Measurements from ENCODE around the gene OLFM1. TPM values are rescaled to one million over a fixed set of nuclear protein-coding genes. Genes with fewer than 3 reads are reported as not detected.

Gene OLFM1
- polyA plus RNA-seq, 1 experiment, result 1.5 TPM

DNA sequence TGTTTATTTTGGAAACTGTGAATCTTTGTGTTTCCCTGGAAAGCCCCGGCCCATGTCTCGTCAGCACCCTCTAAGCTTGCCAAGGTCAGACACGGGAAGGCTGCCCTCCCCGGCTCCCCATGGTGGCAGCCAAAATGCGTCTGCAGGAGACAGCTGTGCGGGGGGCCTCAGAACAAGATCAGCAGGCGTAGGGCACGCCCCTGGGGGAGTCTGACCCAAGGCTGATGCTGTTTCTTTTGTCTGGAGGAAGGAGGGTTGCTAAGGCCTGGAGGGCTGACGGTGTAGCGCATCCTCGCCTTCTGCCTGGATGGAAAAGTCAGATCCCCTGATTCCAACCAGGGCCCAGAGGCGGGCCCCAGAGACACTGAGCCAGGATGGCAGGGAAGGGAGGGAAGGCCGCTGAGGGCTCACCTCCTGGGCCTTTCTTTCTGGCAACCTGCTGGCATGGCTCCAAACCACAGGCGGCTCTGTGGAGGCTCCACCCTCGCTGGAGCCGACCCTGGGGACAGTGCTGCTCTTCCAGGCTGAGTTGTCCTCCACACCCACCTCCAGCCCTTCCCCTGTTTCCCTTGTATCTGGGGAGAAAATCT is 57.2 kb downstream of the OLFM1 start:
- CTCF ChIA-PET, result no interaction called here
- H3K27me3 ChIP-seq (ENCODE audit: control insufficient read depth, insufficient read depth, low read length), result no peaks in the 10 kb centered on the region
- DNase-seq (ENCODE audit: low read depth), result no peak
- TF ChIP-seq, protein P1, sequence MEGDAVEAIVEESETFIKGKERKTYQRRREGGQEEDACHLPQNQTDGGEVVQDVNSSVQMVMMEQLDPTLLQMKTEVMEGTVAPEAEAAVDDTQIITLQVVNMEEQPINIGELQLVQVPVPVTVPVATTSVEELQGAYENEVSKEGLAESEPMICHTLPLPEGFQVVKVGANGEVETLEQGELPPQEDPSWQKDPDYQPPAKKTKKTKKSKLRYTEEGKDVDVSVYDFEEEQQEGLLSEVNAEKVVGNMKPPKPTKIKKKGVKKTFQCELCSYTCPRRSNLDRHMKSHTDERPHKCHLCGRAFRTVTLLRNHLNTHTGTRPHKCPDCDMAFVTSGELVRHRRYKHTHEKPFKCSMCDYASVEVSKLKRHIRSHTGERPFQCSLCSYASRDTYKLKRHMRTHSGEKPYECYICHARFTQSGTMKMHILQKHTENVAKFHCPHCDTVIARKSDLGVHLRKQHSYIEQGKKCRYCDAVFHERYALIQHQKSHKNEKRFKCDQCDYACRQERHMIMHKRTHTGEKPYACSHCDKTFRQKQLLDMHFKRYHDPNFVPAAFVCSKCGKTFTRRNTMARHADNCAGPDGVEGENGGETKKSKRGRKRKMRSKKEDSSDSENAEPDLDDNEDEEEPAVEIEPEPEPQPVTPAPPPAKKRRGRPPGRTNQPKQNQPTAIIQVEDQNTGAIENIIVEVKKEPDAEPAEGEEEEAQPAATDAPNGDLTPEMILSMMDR (IDR thresholded peaks at IDR 0.05; ENCODE audit: insufficient read depth, low read depth, low read length), result no peak
- POLR2A ChIA-PET, result no interaction called here
- H3K36me3 ChIP-seq (ENCODE audit: control insufficient read depth, insufficient read depth, low read length), result no peaks in the 10 kb centered on the region
- no peak overlapping the region for H3K4me3 ChIP-seq (ENCODE audit: low read depth, low read length)

GRCh38 chr9:135145312-135145711 is 57.8 kb downstream of the OLFM1 start:
- H3K27me3 ChIP-seq (ENCODE audit: control insufficient read depth, insufficient read depth, low read length), result no peaks in the 10 kb centered on the region
- ChIA-PET CTCF (no interaction called here), POLR2A (no interaction called here)
- DNase-seq (ENCODE audit: low read depth), result no peak
- no peaks in the 10 kb centered on the region for H3K36me3 ChIP-seq (ENCODE audit: control insufficient read depth, insufficient read depth, low read length)
- TF ChIP-seq, protein P1 (IDR thresholded peaks at IDR 0.05; ENCODE audit: insufficient read depth, low read depth, low read length), result no peak
- H3K4me3 ChIP-seq (ENCODE audit: low read depth, low read length), result no peak overlapping the region

DNA sequence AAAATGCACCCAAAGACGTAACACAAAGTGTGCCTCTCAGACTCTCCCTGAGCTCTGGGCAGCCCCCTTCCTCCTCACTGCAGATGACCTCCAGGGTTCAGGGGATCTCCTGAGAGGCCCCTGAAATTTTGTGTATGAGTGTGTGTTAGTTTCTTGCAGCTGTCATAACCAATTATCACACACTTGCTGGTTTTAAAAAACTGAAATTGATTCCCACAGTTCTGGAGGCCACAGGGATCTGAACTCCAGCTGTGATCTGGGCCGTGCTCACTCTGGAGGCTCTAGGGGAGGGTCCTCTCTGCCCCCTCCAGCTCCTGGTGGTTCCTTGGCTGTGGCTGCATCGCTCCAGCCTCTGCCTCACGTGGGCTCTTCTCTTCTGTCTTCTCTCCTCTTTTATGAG is 58.8 kb downstream of the OLFM1 start:
- CTCF ChIA-PET, result no interaction called here
- TF ChIP-seq, protein P1 (IDR thresholded peaks at IDR 0.05; ENCODE audit: insufficient read depth, low read depth, low read length), result no peak
- no peak overlapping the region for H3K4me3 ChIP-seq (ENCODE audit: low read depth, low read length)
- no peak for DNase-seq (ENCODE audit: low read depth)
- POLR2A ChIA-PET, result no interaction called here
- H3K27me3 ChIP-seq (ENCODE audit: control insufficient read depth, insufficient read depth, low read length), result no peaks in the 10 kb centered on the region
- H3K36me3 ChIP-seq (ENCODE audit: control insufficient read depth, insufficient read depth, low read length), result no peaks in the 10 kb centered on the region

GRCh38 chr9:135146766-135147473 is 59.5 kb downstream of the OLFM1 start:
- Histone ChIP-seq H3K27me3 (ENCODE audit: control insufficient read depth, insufficient read depth, low read length) (no peaks in the 10 kb centered on the region), H3K4me3 (ENCODE audit: low read depth, low read length) (no peak overlapping the region), H3K36me3 (ENCODE audit: control insufficient read depth, insufficient read depth, low read length) (no peaks in the 10 kb centered on the region)
- POLR2A ChIA-PET, result no interaction called here
- no peak for DNase-seq (ENCODE audit: low read depth)
- TF ChIP-seq, protein P1 (IDR thresholded peaks at IDR 0.05; ENCODE audit: insufficient read depth, low read depth, low read length), result no peak
- CTCF ChIA-PET, result no interaction called here

- CTCF ChIA-PET, result no interaction called here
These were observed 60.0 kb downstream of the OLFM1 start for GRCh38 chr9:135147474-135147805.

More at GRCh38 chr9:135147474-135147805, 60.0 kb downstream of the OLFM1 start:
- no peaks in the 10 kb centered on the region for H3K27me3 ChIP-seq (ENCODE audit: control insufficient read depth, insufficient read depth, low read length)
- H3K36me3 ChIP-seq (ENCODE audit: control insufficient read depth, insufficient read depth, low read length), result no peaks in the 10 kb centered on the region
- TF ChIP-seq, protein P1 (IDR thresholded peaks at IDR 0.05; ENCODE audit: insufficient read depth, low read depth, low read length), result no peak
- POLR2A ChIA-PET, result no interaction called here
- no peak for DNase-seq (ENCODE audit: low read depth)
- H3K4me3 ChIP-seq (ENCODE audit: low read depth, low read length), result no peak overlapping the region
